ENCODE results near the gene CX3CR1.

DNA sequence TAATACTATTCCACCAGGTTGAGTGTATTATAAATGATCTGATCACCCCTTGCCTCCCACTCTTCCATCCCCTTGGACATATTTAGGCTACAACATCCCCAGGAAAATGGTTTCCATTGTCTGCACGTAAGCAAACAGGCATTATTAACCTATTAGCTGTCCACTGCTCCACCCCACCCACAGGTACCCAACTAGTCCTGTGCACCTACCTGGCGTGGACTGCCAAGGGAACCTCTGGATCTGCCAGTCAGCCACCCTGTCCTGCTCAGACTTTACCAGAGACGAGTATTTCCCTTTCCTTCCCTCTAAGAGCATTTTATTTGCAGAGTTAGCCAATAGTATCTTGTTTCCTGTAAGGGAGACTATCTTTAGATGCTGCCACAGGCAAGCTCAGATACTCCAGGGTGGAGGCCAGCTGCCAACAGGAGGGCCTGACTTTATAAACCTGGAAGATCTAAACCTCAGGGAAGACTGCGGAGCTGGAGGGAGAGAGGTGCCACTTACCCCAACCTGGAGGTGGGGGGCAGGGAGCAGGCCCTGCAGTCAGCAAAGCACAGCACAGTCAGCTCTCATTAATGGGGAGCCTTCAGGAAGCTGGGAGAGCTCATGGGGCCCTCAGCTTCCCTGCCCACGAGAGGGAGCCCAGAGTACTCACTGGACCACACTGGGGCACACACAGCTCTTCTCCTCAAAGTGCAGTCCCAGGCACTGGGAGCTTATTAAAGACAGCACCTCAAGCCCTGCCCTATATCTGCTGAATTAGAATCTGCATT is at the start of gene CX3CR1:
- TF ChIP-seq POLR2AphosphoS5 (IDR thresholded peaks at IDR 0.05; ENCODE audit: low read depth, low read length) = no peak
- no peak for TF ChIP-seq CTCF (IDR thresholded peaks at IDR 0.05)
- TF ChIP-seq TCF7L2 (IDR thresholded peaks at IDR 0.05; ENCODE audit: low read depth, low read length) = no peak
- TF ChIP-seq REST (IDR thresholded peaks at IDR 0.05; ENCODE audit: insufficient read depth in 1 of 2, low read depth in 2 of 2, low read length in 1 of 2) = no peak

Data from Panc1 (cell line).